Measurements from ENCODE around the gene DYSF.

Gene DYSF

GRCh38 chr2:71578767-71579342 lies 125.5 kb downstream of the DYSF start:
- no peak for DNase-seq

DNA sequence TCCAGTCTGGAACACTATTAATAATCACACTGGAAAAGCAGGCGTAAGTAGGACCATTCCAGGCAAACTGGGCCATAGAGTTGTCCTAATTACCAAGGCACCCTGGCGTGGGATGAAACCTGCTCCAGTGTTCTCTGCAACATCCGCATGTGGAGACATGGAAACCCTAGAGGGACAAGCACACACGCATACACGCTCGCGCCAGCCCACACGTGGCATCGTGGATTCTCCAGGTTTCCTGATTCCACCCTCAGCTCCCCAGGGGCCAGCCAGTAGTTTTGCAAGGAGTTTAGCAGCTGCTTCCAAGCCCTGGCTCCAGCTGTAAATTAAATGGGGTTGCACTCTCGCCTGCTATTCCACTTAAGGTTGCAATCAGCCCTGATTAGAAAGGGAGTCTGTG lies 127.7 kb downstream of the DYSF start:
- no peak for DNase-seq

- no peak for DNase-seq
Measured at GRCh38 chr2:71583876-71584275, 130.5 kb downstream of the DYSF start.

DNA sequence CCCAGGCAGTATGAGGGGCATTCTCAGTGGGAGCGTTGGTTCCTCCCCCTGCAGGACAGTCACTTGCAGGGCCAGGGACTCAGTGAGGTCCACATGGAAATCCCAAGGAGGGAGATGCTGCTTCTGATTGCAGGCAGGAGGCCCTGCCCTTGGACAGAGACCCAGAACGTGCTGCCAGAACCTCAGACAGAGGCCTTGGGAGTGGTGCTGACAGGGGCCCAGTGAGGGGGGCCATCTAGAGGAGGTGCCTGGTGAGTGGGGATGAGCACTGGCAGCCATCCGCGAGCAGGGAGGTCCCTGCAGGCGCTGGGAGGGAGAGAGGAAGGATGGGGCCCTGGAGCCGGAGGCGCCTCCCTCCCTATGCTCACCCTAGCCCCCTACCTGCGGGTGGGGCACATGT lies 133.1 kb downstream of the DYSF start:
- DNase-seq = no peak

GRCh38 chr2:71587509-71588073 lies 134.2 kb downstream of the DYSF start:
- no peak for DNase-seq

DNA sequence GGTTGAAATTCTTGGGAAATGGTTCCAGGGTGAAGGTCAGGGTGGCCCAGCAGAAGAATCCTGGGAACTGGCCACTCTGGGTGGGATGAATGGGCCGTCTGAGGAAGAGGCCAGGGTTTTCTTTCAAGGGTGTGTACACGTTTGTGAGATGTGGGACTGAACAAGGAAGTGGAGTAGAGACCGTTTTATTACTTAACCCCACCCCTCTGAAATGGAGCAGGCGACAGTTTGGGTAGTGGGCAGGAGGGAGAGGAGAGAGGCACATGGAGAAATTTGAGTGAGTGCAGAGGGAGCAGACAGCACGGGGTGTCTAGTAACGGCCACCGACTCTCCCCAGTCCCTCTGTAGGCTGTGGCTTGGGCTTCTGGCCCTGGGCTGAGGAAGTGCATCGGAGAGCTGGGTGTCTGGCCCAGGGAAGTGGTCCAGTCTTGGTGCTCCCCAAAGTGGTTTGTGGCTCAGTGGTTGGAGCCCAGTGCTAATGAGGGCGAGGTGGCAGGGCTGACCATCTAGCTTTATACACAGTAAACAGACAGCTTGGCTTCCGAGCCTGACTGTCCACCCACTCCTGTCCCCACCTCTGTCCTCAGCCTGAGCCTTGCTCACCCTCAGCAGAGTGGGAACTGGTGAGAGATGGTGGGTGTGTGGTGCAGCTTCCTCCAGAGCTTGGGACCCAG lies 135.3 kb downstream of the DYSF start:
- no peak for DNase-seq

- no peak for DNase-seq
Measured at GRCh38 chr2:71589763-71590162, 136.4 kb downstream of the DYSF start.

DNA sequence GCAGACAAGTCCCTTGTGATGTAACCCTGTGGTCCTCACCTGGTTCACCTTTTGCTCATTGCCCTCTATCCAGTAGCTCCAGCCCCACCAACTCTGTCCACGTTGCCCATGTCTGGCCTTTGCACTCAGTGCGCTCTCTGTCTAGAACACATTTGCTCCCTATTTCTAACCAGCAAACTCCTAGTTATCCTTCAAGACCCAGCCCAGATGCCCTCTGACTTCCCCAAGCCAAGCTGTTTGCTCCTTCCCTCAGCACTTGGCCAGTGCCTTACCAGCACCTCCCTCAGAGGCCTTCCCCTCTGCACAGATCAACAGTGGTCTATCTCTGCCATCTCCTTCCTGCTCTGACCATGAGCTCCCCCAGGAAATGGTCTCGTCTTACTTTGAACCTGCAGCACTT lies 137.7 kb downstream of the DYSF start:
- no peak for DNase-seq

DNA sequence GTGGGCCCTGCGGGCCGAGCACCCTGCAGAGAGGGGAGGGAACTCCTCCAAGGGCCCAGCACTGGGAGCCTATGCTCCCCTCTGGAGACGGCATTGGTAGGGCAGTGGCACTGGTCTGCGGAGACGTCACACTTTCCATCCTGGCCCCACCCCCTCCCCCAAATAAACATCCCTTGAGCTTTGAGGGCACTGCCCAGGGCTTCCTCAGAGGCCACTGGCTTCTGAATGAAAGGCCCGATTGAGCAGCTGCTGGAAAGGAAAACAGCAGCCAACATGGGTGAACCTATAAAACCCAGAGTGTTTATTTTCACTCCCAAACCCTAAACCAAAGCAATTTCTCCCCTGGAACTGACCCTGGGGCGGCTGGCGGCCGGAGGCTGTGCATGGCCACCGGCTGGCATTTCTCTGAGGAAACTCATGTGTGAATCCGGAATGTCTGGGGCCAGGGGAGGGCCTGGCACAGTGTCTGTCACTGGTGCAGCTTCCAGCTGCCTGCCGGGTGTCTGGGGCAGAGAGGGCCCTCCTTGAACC lies 138.9 kb downstream of the DYSF start:
- DNase-seq = no peak

DNA sequence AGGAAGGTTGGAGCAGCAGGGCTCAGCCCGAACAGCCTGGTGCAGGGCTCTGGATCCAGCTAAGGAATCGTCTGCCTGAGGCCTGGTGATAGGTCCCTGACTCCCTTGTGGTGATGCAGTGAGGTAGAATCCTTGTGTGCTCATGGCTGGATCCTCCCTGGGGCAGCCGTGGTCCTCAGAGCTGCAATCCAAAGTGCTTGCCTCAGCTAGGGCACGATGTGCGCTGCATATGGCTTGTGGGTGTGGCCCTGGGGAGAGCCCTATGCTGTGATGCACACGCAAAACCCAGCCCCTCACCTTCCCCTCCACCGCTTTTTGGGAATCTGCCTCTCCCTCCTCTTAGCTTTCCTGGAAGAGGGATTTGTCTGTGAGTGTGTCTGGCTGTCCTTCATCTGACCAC lies 142.2 kb downstream of the DYSF start:
- no peak for DNase-seq

DNA sequence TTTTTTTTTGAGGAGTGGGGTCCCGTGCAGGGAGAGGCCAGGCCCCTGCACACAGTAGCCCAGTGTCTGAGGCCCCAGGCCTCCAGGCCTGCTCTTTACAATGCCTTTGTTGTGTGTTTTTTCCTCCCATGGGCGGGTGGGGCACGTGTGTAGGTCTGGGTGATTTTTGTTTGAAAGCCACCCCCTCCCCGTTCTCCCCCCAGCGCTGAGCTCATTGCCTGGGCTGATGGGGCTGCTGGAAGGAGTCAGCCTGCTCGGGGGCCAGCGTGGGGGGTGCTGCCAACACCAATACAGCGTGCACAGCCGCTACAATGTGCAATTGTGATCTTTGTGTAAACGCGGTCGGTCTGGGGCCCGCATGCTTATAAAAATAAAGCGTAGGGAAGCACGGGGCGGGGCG lies 142.7 kb downstream of the DYSF start:
- DNase-seq = no peak

GRCh38 chr2:71597756-71598155 lies 144.4 kb downstream of the DYSF start:
- DNase-seq = no peak

DNA sequence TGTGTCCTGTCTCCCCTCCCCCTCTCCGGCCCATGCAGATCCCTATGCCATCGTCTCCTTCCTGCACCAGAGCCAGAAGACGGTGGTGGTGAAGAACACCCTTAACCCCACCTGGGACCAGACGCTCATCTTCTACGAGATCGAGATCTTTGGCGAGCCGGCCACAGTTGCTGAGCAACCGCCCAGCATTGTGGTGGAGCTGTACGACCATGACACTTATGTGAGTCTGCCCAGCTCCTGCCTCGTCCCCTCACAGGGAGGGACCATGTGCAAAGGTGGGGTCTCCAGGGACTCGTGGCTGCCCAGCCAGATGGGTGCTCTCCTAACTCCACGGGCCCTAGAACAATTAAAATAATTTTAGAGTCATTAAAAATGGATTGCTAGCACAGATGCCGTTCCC lies 145.2 kb downstream of the DYSF start:
- DNase-seq = no peak

- DNase-seq = no peak
Measured at GRCh38 chr2:71599038-71599437, 145.7 kb downstream of the DYSF start.

GRCh38 chr2:71599646-71600236 lies 146.4 kb downstream of the DYSF start:
- DNase-seq = no peak

DNA sequence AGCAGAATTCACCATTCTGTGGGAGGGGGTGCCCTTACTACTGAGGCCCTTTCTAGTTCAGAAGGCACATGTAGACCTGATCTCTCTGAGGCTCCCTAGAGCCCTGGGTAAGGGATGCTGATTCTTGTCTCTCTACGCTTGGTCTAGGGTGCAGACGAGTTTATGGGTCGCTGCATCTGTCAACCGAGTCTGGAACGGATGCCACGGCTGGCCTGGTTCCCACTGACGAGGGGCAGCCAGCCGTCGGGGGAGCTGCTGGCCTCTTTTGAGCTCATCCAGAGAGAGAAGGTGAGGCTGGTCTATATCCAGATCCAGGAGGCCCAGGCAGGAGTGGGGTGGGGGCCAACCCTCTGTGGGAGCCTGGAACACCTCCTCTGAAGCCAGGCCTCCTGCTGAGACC lies 147.2 kb downstream of the DYSF start:
- no peak for DNase-seq

- DNase-seq = no peak
Measured at GRCh38 chr2:71601136-71602114, 148.1 kb downstream of the DYSF start.

- no peak for DNase-seq
Measured at GRCh38 chr2:71602115-71602495, 148.7 kb downstream of the DYSF start.

DNA sequence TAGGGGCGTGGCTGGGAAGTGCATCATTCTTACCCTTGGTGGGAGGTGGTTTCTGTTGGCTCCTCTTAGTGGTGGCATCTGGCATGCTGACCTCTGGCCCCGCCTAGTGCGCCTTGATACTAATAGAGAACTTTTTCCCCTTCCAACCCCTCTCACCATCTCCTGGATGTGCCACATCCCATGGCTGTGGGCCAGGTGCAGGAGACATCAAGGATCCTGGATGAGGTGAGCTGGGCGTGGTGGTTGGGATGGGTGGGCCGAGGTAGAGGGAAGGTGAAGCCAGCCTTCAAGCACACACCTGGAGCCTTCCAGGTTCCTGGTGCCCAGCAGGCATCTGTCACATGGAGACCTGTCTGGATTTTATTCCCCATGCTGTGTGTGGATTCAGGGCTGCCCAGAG lies 149.2 kb downstream of the DYSF start:
- DNase-seq = no peak

- no peak for DNase-seq
Measured at GRCh38 chr2:71603311-71603811, 150.0 kb downstream of the DYSF start.

DNA sequence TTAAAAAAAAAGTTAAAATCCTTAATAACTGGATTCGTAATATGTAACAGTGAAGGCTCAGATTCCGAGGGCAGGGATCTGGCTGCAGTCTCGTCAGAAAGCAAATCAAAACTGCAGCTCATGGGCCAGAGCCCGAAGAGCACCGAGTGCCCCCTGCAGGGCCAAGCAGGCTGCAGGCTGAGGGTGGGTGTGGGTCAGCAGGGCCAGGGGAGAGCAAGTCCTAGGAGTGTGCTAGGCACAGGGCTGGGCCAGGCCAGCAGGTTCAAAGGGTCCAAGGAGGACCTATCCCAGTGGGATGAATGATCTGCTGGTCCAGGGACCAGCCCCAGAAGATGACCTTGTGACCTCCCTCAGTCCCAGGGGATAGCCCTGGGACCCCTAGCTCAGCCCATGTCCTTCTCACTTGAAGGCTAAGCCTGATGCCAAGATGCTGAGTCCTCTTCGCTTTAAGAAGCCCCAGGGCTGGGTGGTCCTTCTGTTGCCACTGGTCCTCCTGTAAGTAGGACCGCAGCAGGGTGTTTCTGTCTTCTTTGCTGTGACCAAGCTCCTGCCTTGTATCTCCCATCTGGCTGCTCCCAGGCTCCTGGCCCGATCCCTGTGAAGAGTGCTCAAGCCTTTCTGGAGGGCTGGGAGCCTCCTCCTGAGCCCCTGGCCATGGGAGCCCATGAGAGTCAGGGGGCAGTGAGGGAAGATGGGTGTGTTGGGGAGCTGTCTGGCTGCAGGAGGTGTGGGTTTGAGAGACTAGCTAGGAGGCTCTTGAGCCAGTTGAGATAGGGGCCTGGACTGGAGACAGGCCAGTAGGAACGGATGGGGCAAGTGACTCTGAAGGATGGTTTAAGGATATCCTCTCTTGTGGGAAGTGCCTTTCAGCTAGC lies 150.7 kb downstream of the DYSF start:
- DNase-seq = no peak

DNA sequence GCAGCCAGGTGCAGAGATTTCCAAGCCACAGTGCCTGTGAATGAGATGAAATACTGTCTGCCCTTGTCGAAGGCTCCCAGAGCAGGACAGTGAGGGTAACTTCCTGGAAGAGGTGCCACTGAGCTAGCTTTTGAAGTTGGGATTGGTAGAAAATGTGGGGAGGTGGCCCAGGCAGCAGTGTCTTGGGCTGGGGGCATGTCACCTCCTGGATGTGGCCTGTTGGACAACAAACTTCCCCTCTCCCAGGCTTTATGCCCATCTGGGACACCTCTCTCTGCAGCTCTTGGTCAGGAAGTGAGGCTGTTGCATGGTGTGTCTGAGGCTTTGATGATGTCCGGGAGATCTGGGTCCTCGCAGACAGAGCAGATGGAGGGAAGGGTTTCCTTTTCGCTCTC lies 151.4 kb downstream of the DYSF start:
- DNase-seq = no peak
